ENCODE data around the gene SLC3A2. TPM values are rescaled to one million over a fixed set of nuclear protein-coding genes. Genes with fewer than 3 reads are reported as not detected.

The SLC3A2 gene
- total and polyA plus RNA-seq, 2 of the 13 experiments (the other 11 are each of a cell fraction or from before 2014, with no cell fraction given), result 213 to 226 TPM

GRCh38 chr11:62855571-62856332 is 24.9 kb upstream of the SLC3A2 start (continued):
- TF ChIP-seq, protein P1, sequence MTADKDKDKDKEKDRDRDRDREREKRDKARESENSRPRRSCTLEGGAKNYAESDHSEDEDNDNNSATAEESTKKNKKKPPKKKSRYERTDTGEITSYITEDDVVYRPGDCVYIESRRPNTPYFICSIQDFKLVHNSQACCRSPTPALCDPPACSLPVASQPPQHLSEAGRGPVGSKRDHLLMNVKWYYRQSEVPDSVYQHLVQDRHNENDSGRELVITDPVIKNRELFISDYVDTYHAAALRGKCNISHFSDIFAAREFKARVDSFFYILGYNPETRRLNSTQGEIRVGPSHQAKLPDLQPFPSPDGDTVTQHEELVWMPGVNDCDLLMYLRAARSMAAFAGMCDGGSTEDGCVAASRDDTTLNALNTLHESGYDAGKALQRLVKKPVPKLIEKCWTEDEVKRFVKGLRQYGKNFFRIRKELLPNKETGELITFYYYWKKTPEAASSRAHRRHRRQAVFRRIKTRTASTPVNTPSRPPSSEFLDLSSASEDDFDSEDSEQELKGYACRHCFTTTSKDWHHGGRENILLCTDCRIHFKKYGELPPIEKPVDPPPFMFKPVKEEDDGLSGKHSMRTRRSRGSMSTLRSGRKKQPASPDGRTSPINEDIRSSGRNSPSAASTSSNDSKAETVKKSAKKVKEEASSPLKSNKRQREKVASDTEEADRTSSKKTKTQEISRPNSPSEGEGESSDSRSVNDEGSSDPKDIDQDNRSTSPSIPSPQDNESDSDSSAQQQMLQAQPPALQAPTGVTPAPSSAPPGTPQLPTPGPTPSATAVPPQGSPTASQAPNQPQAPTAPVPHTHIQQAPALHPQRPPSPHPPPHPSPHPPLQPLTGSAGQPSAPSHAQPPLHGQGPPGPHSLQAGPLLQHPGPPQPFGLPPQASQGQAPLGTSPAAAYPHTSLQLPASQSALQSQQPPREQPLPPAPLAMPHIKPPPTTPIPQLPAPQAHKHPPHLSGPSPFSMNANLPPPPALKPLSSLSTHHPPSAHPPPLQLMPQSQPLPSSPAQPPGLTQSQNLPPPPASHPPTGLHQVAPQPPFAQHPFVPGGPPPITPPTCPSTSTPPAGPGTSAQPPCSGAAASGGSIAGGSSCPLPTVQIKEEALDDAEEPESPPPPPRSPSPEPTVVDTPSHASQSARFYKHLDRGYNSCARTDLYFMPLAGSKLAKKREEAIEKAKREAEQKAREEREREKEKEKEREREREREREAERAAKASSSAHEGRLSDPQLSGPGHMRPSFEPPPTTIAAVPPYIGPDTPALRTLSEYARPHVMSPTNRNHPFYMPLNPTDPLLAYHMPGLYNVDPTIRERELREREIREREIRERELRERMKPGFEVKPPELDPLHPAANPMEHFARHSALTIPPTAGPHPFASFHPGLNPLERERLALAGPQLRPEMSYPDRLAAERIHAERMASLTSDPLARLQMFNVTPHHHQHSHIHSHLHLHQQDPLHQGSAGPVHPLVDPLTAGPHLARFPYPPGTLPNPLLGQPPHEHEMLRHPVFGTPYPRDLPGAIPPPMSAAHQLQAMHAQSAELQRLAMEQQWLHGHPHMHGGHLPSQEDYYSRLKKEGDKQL (CRISPR knock-in tag; IDR thresholded peaks at IDR 0.05; ENCODE audit: low read depth), result no peak
- peak; percentile 10 for TF ChIP-seq ZEB1 (IDR thresholded peaks at IDR 0.05; ENCODE audit: insufficient replicate concordance, low read depth)
- TF ChIP-seq ZBTB43 (CRISPR knock-in tag; conservative IDR thresholded peaks at IDR 0.05), result peak; percentile 95
- no peak for TF ChIP-seq NPAS2 (CRISPR knock-in tag; IDR thresholded peaks at IDR 0.05; ENCODE audit: borderline replicate concordance)
- TF ChIP-seq ZNF572 (CRISPR knock-in tag; IDR thresholded peaks at IDR 0.05), result no peak
- TF ChIP-seq DNMT1 (CRISPR knock-in tag; IDR thresholded peaks at IDR 0.05), result 0 out of 2 replicates have a peak, but pooled peaks have one; percentile 5
- peak; percentile 88 for TF ChIP-seq ZSCAN12 (CRISPR knock-in tag; IDR thresholded peaks at IDR 0.05)
- TF ChIP-seq ERF (CRISPR knock-in tag; IDR thresholded peaks at IDR 0.05), result peak; percentile 95
- TF ChIP-seq NRL (CRISPR knock-in tag; IDR thresholded peaks at IDR 0.05; ENCODE audit: borderline replicate concordance), result peak; percentile 99
- peak; percentile 60 for TF ChIP-seq ZNF878 (CRISPR knock-in tag; IDR thresholded peaks at IDR 0.05)
- TF ChIP-seq MED1 (CRISPR knock-in tag; IDR thresholded peaks at IDR 0.05), result peak; percentile 87
- TF ChIP-seq SKI (IDR thresholded peaks at IDR 0.05; ENCODE audit: partially characterized antibody), result peak; percentile 24
- TF ChIP-seq KLF12 (CRISPR knock-in tag; IDR thresholded peaks at IDR 0.05; ENCODE audit: borderline replicate concordance), result peak; percentile 95
- TF ChIP-seq, protein P2, sequence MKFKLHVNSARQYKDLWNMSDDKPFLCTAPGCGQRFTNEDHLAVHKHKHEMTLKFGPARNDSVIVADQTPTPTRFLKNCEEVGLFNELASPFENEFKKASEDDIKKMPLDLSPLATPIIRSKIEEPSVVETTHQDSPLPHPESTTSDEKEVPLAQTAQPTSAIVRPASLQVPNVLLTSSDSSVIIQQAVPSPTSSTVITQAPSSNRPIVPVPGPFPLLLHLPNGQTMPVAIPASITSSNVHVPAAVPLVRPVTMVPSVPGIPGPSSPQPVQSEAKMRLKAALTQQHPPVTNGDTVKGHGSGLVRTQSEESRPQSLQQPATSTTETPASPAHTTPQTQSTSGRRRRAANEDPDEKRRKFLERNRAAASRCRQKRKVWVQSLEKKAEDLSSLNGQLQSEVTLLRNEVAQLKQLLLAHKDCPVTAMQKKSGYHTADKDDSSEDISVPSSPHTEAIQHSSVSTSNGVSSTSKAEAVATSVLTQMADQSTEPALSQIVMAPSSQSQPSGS (CRISPR knock-in tag; IDR thresholded peaks at IDR 0.05), result peak; percentile 84
- peak; percentile 33; the same call in 1 of the 2 replicates for TF ChIP-seq GATAD2A (CRISPR knock-in tag; IDR thresholded peaks at IDR 0.05)
- TF ChIP-seq HOXA3 (CRISPR knock-in tag; IDR thresholded peaks at IDR 0.05), result peak; percentile 94
- TF ChIP-seq ZSCAN30 (CRISPR knock-in tag; IDR thresholded peaks at IDR 0.05), result no peak; the same call in 1 of the 2 replicates
- no peak for TF ChIP-seq ZNF33A (CRISPR knock-in tag; IDR thresholded peaks at IDR 0.05; ENCODE audit: borderline replicate concordance)
- TF ChIP-seq, protein P3, sequence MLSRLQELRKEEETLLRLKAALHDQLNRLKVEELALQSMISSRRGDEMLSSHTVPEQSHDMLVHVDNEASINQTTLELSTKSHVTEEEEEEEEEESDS (CRISPR knock-in tag; IDR thresholded peaks at IDR 0.05; ENCODE audit: borderline replicate concordance), result peak; percentile 96
- TF ChIP-seq SMAD9 (CRISPR knock-in tag; IDR thresholded peaks at IDR 0.05), result peak; percentile 97
- TF ChIP-seq FOXO4 (CRISPR knock-in tag; conservative IDR thresholded peaks at IDR 0.05), result no peak
